Peyer's patch (tissue), 4 donors: ENCODE measurements around the gene STX18. TPM values are rescaled to one million over a fixed set of nuclear protein-coding genes. Genes with fewer than 3 reads are reported as not detected.
"Not testable (repeated sequence)": the region's sequence is repeated elsewhere in the genome, so short reads cannot be mapped to it uniquely, and the experiment has no call there.

Experiments used
- DNase-seq, 3 donors: peaks; one replicate each; pipeline ENCODE4 v3.0.0-alpha.2; 2017 to 2019
- H3K27ac ChIP-seq, 4 donors: fragments of 200-600 bp; sonication (generic); one replicate each; pipeline ENCODE4 v1.5.1; 2016 to 2019
- H3K27me3 ChIP-seq, 2 donors: fragments of 200-600 bp; sonication (generic); one replicate each; pipeline ENCODE4 v1.5.1; 2019
- H3K36me3 ChIP-seq, 3 donors: fragments of 200-600 bp; sonication (generic); one replicate each; pipeline ENCODE4 v1.5.1; 2016 to 2019
- H3K4me1 ChIP-seq, 4 donors: fragments of 200-600 bp; sonication (generic); one replicate each; pipeline ENCODE4 v1.5.1; 2016 to 2019
- H3K4me3 ChIP-seq, 4 donors: fragments of 200-600 bp; sonication (generic); 1 replicate in 3 of 4; 2 replicates in 1 of 4; pipeline ENCODE4 v1.5.1; 2016 to 2019; ENCODE audit warnings: mild to moderate bottlenecking in 1 of 4
- H3K9me3 ChIP-seq, 4 donors: fragments of 200-600 bp; sonication (generic); one replicate each; pipeline ENCODE4 v1.5.1; 2016 to 2019; ENCODE audit warnings: mild to moderate bottlenecking in 1 of 4
- POLR2A ChIP-seq, 2 donors: fragments of 450-650 bp; IDR thresholded peaks; one replicate each; pipeline ENCODE4 v1.5.1; 2017; ENCODE audit warnings: antibody characterized with exemption in 2 of 2, mild to moderate bottlenecking in 2 of 2, moderate library complexity in 2 of 2
- total RNA-seq, 4 donors: library from RNA; depleted of rRNA; stranded (reverse); fragments of >200 nt; gene quantifications; one replicate each; pipeline ENCODE4 v1.1.0, GENCODE V29; 2016
- TF ChIP-seq, protein P1 (sequence below), 6 experiments: fragments of 450-650 bp in 4 of 6; fragments of 200-600 bp in 2 of 6; sonication (generic) in 1 of 6; IDR thresholded peaks; one replicate each; pipeline ENCODE4 v1.5.1; 2017 to 2019; ENCODE audit warnings: antibody characterized with exemption in 6 of 6, mild to moderate bottlenecking in 3 of 6, moderate library complexity in 1 of 6

Gene STX18
- total RNA-seq, 4 donors from 2014 or later: 33.0 to 56.0 (median 42.3) TPM

DNA sequence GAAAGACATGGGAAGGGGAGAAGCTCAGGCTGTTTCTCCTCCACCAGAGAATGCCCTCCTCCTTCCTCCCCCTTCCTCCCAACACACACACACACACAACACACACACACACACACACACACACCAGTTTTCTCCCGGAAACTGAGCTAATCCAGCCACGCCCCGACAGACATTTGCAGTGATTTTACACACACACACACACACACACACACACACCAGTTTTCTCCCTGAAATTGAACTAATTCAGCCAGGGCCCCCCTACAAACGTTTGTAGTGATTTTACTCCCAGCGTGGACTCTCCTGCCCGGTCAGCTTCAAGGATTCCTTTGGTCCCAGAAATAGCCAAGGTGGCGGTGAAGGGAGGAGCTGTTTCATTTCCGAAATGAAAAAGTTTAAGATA lies 32.9 kb upstream of the STX18 start:
- Histone ChIP-seq H3K4me1 (no peaks in the 10 kb centered on the region), H3K27me3 (no peaks in the 10 kb centered on the region), H3K4me3 (peak overlapping the region; percentile 57 to 79 (median 60)), H3K36me3 (no peaks in the 10 kb centered on the region), H3K27ac (peak overlapping the region; percentile 19 to 60 (median 46)), H3K9me3 (no peaks in the 10 kb centered on the region)
- TF ChIP-seq, protein P1, sequence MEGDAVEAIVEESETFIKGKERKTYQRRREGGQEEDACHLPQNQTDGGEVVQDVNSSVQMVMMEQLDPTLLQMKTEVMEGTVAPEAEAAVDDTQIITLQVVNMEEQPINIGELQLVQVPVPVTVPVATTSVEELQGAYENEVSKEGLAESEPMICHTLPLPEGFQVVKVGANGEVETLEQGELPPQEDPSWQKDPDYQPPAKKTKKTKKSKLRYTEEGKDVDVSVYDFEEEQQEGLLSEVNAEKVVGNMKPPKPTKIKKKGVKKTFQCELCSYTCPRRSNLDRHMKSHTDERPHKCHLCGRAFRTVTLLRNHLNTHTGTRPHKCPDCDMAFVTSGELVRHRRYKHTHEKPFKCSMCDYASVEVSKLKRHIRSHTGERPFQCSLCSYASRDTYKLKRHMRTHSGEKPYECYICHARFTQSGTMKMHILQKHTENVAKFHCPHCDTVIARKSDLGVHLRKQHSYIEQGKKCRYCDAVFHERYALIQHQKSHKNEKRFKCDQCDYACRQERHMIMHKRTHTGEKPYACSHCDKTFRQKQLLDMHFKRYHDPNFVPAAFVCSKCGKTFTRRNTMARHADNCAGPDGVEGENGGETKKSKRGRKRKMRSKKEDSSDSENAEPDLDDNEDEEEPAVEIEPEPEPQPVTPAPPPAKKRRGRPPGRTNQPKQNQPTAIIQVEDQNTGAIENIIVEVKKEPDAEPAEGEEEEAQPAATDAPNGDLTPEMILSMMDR (IDR thresholded peaks at IDR 0.05): no peak
- TF ChIP-seq POLR2A (IDR thresholded peaks at IDR 0.05): no peak
- DNase-seq: peak; percentile 18 to 69 (median 56)

DNA sequence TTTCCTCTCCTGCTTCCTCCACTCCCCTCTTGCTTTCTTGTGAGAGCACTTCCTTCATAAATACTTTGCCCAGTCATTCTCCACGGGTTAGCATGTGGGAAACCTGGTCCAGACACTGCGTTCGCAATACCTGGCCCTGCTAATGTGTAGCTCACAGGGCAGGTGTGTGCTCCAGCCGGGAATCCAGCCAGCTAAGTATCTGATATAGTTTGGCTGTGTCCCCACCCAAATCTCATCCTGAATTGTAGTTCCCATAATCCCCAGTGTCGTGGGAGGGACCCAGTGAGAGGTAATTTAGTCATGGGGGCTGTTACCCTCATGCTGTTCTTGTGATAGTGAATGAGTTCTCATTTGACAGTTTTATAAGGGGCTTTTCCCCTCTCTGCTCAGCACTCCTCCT lies 32.2 kb upstream of the STX18 start:
- H3K9me3 ChIP-seq: no peaks in the 10 kb centered on the region
- H3K36me3 ChIP-seq: no peaks in the 10 kb centered on the region
- no peaks in the 10 kb centered on the region for H3K27me3 ChIP-seq
- no peaks in the 10 kb centered on the region for H3K4me1 ChIP-seq
- TF ChIP-seq, protein P1 (IDR thresholded peaks at IDR 0.05): no peak
- no peak for TF ChIP-seq POLR2A (IDR thresholded peaks at IDR 0.05)
- H3K27ac ChIP-seq: no peak overlapping the region
- DNase-seq: no peak
- H3K4me3 ChIP-seq: no peak overlapping the region

DNA sequence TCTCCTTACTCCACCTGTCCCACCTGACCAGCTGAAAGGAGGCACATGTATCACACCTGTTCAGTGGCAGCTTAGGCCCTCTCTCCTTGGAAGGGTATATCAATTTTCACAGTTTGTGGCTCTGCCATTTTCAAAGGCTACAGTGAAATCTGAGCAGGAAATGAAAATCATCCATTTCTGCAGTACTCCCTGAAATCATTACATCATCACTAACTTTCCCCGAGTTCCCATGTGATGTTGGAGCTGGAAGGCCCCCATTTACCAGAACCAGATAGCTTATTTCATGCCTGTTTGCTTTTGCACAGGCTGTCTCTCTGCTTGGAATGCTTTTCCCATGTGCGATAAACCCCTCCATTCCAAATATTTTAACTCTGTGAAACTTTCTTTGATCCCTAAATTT lies 31.0 kb upstream of the STX18 start:
- H3K27ac ChIP-seq: no peak overlapping the region
- H3K4me1 ChIP-seq: no peaks in the 10 kb centered on the region
- DNase-seq: no peak
- H3K27me3 ChIP-seq: no peaks in the 10 kb centered on the region
- no peak overlapping the region for H3K4me3 ChIP-seq
- no peaks in the 10 kb centered on the region for H3K36me3 ChIP-seq
- no peak for TF ChIP-seq POLR2A (IDR thresholded peaks at IDR 0.05)
- TF ChIP-seq, protein P1 (IDR thresholded peaks at IDR 0.05): no peak
- no peaks in the 10 kb centered on the region for H3K9me3 ChIP-seq

DNA sequence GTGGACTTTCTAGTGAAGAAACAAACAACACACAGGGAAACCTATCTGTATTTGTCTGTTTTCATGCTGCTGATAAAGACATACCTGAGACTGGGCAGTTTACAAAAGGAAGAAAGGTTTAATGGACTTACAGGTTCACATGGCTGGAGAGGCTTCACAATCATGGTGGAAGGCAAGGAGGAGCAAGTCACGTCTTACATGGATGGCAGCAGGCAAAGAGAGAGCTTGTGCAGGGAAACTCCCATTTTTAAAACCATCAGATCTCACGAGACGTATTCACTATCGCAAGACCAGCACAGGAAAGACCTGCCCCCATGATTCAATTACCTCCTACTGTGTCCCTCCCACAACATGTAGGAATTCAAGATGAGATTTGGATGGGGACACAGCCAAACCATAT lies 28.0 kb upstream of the STX18 start:
- not testable (repeated sequence) for DNase-seq, H3K4me3 ChIP-seq, H3K9me3 ChIP-seq, H3K27me3 ChIP-seq, H3K4me1 ChIP-seq, H3K27ac ChIP-seq, H3K36me3 ChIP-seq

DNA sequence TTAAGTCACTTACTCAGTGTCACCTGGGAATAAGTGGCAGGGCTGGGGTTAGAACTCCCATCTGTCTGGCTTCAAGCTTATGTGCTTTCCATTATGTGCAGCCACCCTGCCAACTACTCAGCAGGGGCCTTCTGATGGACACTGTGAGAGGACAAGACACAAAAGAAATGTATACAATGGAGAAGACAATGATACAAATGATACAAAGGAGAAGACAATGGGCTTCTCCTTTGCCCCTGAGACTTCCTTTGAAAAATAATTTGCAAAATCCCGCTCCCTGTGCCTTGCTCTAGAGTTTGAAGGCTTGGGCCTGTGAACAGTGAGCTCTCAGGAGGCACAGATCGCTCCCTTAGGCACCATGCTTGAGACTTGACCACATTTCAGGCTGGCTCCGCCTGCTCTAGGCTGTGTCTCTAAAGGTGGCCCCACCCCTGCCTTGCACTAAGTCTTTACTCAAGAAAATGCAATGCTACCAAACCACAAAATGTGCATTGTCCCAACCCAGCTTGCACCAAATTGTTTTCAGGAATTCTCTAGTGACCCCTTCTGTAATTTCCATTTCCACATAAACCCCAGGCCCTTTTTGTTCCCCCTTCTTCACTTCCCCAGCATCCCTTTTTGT lies 27.1 kb upstream of the STX18 start:
- H3K4me3 ChIP-seq: no peak overlapping the region
- H3K36me3 ChIP-seq: no peaks in the 10 kb centered on the region
- no peak for DNase-seq
- no peaks in the 10 kb centered on the region for H3K4me1 ChIP-seq
- H3K27ac ChIP-seq: no peak overlapping the region
- H3K27me3 ChIP-seq: no peaks in the 10 kb centered on the region
- H3K9me3 ChIP-seq: no peaks in the 10 kb centered on the region
- TF ChIP-seq POLR2A (IDR thresholded peaks at IDR 0.05): no peak
- TF ChIP-seq, protein P1 (IDR thresholded peaks at IDR 0.05): no peak

DNA sequence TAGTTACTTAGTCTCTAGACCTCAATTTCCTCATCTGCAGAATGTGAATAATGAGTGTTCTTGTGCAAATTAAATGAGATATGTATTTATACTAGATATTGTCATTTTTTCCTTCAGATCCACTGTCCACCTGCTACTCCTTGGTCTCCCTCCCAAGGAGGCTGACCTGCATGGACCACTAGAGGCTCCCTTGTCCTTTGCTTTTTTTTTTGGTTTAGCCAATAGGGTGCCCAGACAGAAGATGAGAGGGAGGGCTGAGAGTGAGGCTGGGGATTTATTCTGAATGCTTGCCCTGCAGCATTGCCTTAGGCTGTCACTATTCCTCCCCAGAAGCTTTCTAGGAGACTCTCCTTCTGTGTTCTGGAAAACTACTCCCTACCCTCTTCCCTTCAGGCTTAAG lies 24.5 kb upstream of the STX18 start:
- H3K36me3 ChIP-seq, H3K4me3 ChIP-seq, H3K27ac ChIP-seq, H3K4me1 ChIP-seq, H3K27me3 ChIP-seq, H3K9me3 ChIP-seq, DNase-seq: not testable (repeated sequence)

DNA sequence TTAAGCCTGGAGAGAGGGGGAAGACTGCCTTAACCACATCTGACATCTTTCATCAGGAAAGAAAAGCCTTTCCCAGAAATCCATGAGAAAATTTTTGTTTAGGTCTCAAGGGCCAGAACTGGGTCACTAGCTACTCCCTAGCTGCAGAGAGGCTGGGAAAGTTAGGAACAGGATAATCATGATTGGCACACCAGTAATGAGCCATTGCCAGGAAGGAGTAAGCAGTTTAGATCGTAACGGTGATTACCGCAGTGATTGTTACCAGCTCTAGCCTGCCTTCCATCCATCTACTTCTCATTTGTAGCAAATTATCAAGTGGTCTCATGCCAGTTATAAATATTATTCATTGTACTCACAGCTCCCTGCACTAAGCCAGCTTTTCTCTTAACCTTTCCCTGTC lies 22.7 kb upstream of the STX18 start:
- H3K27ac ChIP-seq: no peak overlapping the region
- no peak for DNase-seq
- no peaks in the 10 kb centered on the region for H3K4me1 ChIP-seq
- TF ChIP-seq, protein P1 (IDR thresholded peaks at IDR 0.05): no peak
- no peak for TF ChIP-seq POLR2A (IDR thresholded peaks at IDR 0.05)
- H3K27me3 ChIP-seq: no peaks in the 10 kb centered on the region
- no peaks in the 10 kb centered on the region for H3K36me3 ChIP-seq
- H3K9me3 ChIP-seq: no peaks in the 10 kb centered on the region
- no peak overlapping the region for H3K4me3 ChIP-seq
